Measurements from ENCODE around the gene MAMDC4. TPM values are rescaled to one million over a fixed set of nuclear protein-coding genes. Genes with fewer than 3 reads are reported as not detected.

MAMDC4 gene
- total RNA-seq, 1 experiment from 2014 or later = 17.3 TPM

DNA sequence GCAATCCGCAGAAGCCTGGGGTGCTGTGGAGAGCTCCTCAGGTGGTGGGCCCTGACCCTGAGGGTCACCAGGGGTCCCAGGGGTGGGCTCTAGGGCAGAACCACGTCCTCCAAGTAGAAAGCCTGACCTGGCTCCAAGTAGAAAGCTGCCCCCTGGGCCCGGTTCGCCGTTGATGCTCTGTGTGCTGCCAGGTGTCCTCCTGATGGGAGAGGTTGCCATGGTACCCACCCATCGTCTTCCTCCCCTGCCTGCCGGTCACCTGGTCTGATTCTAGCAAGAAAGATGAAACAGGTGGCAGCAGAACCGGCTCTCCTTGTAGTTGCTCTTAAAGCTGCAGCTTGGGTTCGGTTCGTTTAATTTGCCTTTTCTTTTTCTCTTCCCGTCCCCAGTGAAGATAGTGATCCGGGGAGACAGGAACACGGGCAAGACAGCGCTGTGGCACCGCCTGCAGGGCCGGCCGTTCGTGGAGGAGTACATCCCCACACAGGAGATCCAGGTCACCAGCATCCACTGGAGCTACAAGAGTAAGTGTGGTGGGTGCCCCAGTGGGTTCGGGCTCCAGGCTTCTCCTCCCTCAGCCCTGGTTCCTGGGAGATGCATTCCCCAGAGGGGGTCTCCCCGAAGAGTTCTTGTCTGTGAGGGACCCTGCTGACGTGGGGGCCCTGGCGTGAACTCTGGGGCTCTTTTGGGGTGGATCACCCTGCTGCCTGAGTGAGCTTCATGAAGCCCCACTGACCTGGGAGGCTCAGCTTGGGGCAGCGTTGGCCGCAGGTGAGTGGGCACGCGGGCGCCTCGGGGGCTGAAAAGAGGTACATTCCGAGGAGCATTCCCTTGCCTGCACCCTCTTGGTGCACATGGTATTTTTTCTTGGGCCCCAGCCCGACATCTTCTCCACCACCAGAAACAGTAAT, 28.8 kb upstream of the MAMDC4 start:
- Histone ChIP-seq H3K4me3 (replicated peaks in 1 of 2; ENCODE audit: low read depth in 1 of 2, low read length in 2 of 2) (no peak overlapping the region), H4K20me1 (ENCODE audit: insufficient read depth) (no peaks in the 10 kb centered on the region), H3K4me2 (ENCODE audit: low read length) (no peak overlapping the region), H3K27ac (ENCODE audit: low read depth, low read length) (no peak overlapping the region), H3K79me2 (ENCODE audit: insufficient read depth, low read length) (peaks cover 4% of the 10 kb centered on the region; the same call in 1 of the 2 replicates), H3K27me3 (ENCODE audit: insufficient read depth, low read length) (no peaks in the 10 kb centered on the region), H3K36me3 (ENCODE audit: control insufficient read depth in 1 of 2, insufficient read depth in 2 of 2, low read length in 2 of 2) (peaks cover 0 to 8% of the 10 kb centered on the region in 2 experiments; a peak in 3 of 4 replicates), H3K4me1 (ENCODE audit: control insufficient read depth in 1 of 2, insufficient read depth in 2 of 2, low read length in 2 of 2) (no peaks in the 10 kb centered on the region), H3K9me2 (ENCODE audit: insufficient read depth) (no peaks in the 10 kb centered on the region), H3K9ac (ENCODE audit: low read length) (no peak overlapping the region), H3K9me3 (ENCODE audit: control insufficient read depth in 1 of 2, insufficient read depth in 1 of 2, low read depth in 1 of 2, low read length in 2 of 2) (no peaks in the 10 kb centered on the region), H2AFZ (ENCODE audit: low read depth, low read length, poor library complexity, severe bottlenecking) (no peak overlapping the region)
- CTCF ChIA-PET = no interaction called here
- RAD21 ChIA-PET (ENCODE audit: low non-redundant PET in 1 of 2, low total read pairs in 2 of 2, uncharacterized antibody in 2 of 2, unreplicated experiment in 2 of 2) = no interaction called here
- POLR2A ChIA-PET = no interaction called here
- intact Hi-C loops (cut with micrococcal nuclease) = no loop called here
- TF ChIP-seq RAD21 (IDR thresholded peaks at IDR 0.05; ENCODE audit: low read depth) (no peak), CBX3 (IDR thresholded peaks at IDR 0.05; ENCODE audit: low read depth) (no peak), EZH2 (IDR thresholded peaks at IDR 0.05) (no peak), SP1 (IDR thresholded peaks at IDR 0.05; ENCODE audit: low read depth) (no peak), SIN3A (IDR thresholded peaks at IDR 0.05; ENCODE audit: low read depth) (no peak), POLR2AphosphoS5 (IDR thresholded peaks at IDR 0.05; ENCODE audit: low read depth, low read length) (no peak), ZNF274 (IDR thresholded peaks at IDR 0.05; ENCODE audit: low read depth, low read length) (no peak), FOSL1 (IDR thresholded peaks at IDR 0.05; ENCODE audit: low read depth) (no peak), TCF7L2 (IDR thresholded peaks at IDR 0.05; ENCODE audit: borderline replicate concordance, extremely low read depth, insufficient read depth, insufficient read length) (no peak), EGR1 (IDR thresholded peaks at IDR 0.05; ENCODE audit: low read depth) (no peak)
- TF ChIP-seq, protein P1, sequence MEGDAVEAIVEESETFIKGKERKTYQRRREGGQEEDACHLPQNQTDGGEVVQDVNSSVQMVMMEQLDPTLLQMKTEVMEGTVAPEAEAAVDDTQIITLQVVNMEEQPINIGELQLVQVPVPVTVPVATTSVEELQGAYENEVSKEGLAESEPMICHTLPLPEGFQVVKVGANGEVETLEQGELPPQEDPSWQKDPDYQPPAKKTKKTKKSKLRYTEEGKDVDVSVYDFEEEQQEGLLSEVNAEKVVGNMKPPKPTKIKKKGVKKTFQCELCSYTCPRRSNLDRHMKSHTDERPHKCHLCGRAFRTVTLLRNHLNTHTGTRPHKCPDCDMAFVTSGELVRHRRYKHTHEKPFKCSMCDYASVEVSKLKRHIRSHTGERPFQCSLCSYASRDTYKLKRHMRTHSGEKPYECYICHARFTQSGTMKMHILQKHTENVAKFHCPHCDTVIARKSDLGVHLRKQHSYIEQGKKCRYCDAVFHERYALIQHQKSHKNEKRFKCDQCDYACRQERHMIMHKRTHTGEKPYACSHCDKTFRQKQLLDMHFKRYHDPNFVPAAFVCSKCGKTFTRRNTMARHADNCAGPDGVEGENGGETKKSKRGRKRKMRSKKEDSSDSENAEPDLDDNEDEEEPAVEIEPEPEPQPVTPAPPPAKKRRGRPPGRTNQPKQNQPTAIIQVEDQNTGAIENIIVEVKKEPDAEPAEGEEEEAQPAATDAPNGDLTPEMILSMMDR (IDR thresholded peaks at IDR 0.05 in 2 of 3, conservative IDR thresholded peaks at IDR 0.05 in 1 of 3; ENCODE audit: borderline replicate concordance in 1 of 3, insufficient read depth in 1 of 3, low read depth in 2 of 3, low read length in 2 of 3) = no peak
- TF ChIP-seq, protein P2, sequence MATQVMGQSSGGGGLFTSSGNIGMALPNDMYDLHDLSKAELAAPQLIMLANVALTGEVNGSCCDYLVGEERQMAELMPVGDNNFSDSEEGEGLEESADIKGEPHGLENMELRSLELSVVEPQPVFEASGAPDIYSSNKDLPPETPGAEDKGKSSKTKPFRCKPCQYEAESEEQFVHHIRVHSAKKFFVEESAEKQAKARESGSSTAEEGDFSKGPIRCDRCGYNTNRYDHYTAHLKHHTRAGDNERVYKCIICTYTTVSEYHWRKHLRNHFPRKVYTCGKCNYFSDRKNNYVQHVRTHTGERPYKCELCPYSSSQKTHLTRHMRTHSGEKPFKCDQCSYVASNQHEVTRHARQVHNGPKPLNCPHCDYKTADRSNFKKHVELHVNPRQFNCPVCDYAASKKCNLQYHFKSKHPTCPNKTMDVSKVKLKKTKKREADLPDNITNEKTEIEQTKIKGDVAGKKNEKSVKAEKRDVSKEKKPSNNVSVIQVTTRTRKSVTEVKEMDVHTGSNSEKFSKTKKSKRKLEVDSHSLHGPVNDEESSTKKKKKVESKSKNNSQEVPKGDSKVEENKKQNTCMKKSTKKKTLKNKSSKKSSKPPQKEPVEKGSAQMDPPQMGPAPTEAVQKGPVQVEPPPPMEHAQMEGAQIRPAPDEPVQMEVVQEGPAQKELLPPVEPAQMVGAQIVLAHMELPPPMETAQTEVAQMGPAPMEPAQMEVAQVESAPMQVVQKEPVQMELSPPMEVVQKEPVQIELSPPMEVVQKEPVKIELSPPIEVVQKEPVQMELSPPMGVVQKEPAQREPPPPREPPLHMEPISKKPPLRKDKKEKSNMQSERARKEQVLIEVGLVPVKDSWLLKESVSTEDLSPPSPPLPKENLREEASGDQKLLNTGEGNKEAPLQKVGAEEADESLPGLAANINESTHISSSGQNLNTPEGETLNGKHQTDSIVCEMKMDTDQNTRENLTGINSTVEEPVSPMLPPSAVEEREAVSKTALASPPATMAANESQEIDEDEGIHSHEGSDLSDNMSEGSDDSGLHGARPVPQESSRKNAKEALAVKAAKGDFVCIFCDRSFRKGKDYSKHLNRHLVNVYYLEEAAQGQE (IDR thresholded peaks at IDR 0.05; ENCODE audit: low read depth) = no peak
- ATAC-seq = no peak
- no TSS peak for BruUV-seq (replicated peaks)
- no peak for DNase-seq (ENCODE audit: low read depth, low spot score)
